ENCODE measurements around the gene GSTM5. TPM values are rescaled to one million over a fixed set of nuclear protein-coding genes. Genes with fewer than 3 reads are reported as not detected.
"Not testable (repeated sequence)": the region's sequence is repeated elsewhere in the genome, so short reads cannot be mapped to it uniquely, and the experiment has no call there.

GSTM5 gene
- 1 to 10 TPM in 2 of 4 donors, under 1 TPM in 1, not detected in 1; 0.38 to 2.6 (median 1.4) TPM for total RNA-seq

DNA sequence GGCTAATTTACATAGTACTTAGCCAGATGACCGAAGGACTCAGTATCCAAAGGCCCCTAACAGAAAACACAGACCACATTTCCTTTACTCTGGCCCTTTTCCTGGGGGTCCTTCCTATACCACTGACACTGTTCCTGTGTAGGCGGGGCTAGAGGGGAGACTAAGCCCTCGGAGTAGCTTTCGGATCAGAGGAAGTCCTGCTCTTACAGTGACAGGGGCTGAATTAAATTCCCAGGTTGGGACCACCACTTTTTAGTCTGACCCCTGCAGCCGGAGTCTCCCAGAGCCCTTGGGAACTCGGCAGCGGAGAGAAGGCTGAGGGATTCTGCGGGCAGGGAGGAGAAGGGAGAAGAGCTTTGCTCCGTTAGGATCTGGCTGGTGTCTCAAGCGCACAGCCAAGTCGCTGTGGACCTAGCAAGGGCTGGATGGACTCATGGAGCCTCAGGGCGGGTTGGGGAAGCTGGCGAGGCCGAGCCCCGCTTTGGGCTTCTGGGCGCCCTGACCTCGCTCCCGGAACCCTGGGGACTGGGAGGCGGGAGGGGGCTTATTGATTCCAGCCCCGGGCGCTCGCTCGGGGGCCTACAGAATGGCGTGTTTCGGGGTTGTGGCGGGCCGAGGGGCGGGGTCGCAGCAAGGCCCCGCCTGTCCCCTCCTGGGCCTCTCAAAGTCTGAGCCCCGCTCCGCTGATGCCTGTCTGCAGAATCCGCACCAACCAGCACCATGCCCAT lies at the start of gene GSTM5:
Gene GSTM5, plus strand, starts transcription at position 659 of the 728 bp plus-strand sequence. Its CDS starts 62 bp downstream, at position 721.
- not testable (repeated sequence) for H3K36me3 ChIP-seq; DNase-seq (ENCODE audit: low spot score in 2 of 2); H3K9me3 ChIP-seq; H3K27ac ChIP-seq; H3K27me3 ChIP-seq
- Histone ChIP-seq H3K4me1 (peaks cover 22% of the 10 kb centered on the region), H3K4me3 (peak within 1 kb of the TSS; percentile 30)
- WGBS: 51% methylated on average over 8 of the region's 33 CpGs

DNA sequence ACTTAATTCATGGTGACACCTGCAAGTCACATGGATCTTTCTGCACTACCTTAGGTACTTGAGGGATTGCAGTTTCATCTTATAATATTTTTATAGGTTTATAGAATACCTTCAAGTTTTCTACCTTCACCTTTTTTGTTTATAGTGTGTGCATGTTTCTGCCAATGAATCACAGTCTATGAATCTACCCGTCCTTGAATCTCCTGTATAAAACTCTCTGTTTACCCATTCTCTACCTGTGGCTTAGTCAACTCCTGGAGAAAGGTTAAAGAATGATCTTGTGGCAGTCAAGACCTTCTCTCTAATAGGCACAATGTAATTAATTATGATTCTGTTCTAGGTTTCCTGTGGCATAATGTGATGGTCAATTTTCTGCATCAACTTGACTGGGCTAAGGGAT lies 47.4 kb upstream of the GSTM5 start:
- no peaks in the 10 kb centered on the region for H3K9me3 ChIP-seq
- no peak overlapping the region for H3K4me3 ChIP-seq
- H3K27ac ChIP-seq: no peak overlapping the region
- H3K36me3 ChIP-seq: peaks cover 9% of the 10 kb centered on the region
- 92% methylated on average over 1 of the region's 1 CpG for WGBS
- no peak for DNase-seq (ENCODE audit: low spot score in 2 of 2)
- no peaks in the 10 kb centered on the region for H3K27me3 ChIP-seq
- no peak for TF ChIP-seq EP300 (IDR thresholded peaks at IDR 0.05)
- no peak for TF ChIP-seq POLR2A (IDR thresholded peaks at IDR 0.05)
- no peak for TF ChIP-seq POLR2AphosphoS5 (IDR thresholded peaks at IDR 0.05)
- TF ChIP-seq, protein P1, sequence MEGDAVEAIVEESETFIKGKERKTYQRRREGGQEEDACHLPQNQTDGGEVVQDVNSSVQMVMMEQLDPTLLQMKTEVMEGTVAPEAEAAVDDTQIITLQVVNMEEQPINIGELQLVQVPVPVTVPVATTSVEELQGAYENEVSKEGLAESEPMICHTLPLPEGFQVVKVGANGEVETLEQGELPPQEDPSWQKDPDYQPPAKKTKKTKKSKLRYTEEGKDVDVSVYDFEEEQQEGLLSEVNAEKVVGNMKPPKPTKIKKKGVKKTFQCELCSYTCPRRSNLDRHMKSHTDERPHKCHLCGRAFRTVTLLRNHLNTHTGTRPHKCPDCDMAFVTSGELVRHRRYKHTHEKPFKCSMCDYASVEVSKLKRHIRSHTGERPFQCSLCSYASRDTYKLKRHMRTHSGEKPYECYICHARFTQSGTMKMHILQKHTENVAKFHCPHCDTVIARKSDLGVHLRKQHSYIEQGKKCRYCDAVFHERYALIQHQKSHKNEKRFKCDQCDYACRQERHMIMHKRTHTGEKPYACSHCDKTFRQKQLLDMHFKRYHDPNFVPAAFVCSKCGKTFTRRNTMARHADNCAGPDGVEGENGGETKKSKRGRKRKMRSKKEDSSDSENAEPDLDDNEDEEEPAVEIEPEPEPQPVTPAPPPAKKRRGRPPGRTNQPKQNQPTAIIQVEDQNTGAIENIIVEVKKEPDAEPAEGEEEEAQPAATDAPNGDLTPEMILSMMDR (IDR thresholded peaks at IDR 0.05): no peak
- peaks cover 20% of the 10 kb centered on the region for H3K4me1 ChIP-seq

DNA sequence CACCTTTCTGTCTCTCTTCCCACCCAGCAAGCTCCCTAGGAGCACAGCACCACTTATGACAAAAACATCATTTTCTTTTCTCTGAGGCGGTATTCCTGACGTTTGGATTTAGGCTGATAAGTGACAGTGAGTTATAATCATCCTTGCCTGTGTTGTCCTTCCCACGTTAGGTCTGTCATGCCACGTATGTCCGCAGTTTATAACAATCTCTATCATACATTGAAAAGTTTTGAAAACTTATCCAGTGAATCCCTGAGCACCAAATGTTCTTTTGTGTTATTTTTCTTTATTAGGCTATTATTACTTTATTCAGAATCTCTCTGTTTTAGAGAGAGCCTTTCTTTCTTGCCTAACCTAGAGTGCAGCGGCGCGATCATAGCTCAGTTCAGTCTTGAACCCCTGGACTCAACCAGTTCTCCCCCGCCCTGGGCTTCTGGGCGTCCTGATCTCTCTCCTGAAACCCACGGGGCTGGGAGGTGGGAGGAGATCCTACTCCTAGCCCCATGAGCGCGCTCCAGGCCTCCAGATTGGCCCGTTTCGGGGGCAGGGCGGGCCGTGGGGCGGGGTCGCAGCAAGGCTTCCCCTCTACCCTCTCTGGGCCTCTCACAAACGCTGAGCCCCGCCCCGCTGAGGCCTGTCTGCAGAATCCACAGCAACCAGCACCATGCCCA lies 44.5 kb upstream of the GSTM5 start, which contains the start of gene GSTM2:
Gene GSTM2, plus strand, starts transcription at position 606 of the 671 bp plus-strand sequence. Its CDS starts 59 bp downstream, at position 665.
- H3K4me3 ChIP-seq: peak within 1 kb of the TSS; percentile 60
- peak; percentile 96 to 98 for DNase-seq (ENCODE audit: low spot score in 2 of 2)

DNA sequence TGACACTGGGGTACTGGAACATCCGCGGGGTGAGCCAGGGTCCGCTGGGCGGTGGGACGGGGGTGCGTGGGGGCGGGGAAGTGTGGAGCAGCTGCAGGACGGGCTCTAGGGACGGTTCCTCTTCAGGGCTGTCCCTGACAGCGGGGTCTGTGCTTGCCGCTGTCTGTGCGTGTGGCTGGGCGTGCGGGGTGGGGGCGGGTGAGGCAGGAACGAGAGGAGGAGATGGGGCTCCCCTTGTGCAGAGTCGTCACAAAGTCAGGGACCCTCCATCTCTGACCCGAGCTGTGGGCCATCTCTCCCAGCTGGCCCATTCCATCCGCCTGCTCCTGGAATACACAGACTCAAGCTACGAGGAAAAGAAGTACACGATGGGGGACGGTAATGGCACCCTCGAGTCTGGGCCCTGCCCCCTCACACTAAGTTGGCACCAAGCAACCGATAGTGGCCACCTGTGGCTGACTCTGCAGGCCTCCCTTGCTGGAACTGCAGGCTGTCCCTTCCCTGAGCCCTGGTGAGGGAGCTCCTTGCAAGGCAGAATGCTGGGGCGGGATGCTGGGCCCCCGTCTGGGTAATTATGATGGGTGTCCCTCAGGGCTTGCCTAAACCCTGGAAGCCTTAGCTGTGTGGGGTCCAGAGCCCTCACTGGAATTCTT lies 43.8 kb upstream of the GSTM5 start:
- Histone ChIP-seq H3K27ac (no peak overlapping the region), H3K4me1 (peaks cover 20% of the 10 kb centered on the region), H3K4me3 (peak overlapping the region; percentile 60), H3K27me3 (no peaks in the 10 kb centered on the region), H3K36me3 (peaks cover 9% of the 10 kb centered on the region), H3K9me3 (no peaks in the 10 kb centered on the region)
- no peak for TF ChIP-seq EP300 (IDR thresholded peaks at IDR 0.05)
- TF ChIP-seq, protein P1 (IDR thresholded peaks at IDR 0.05): no peak
- no peak for DNase-seq (ENCODE audit: low spot score in 2 of 2)
- WGBS: 4% methylated on average over 8 of the region's 26 CpGs

More for the DNA sequence above, 44.5 kb upstream of the GSTM5 start, which contains the start of gene GSTM2:
- H3K27ac ChIP-seq: no peak within 1 kb of the TSS
- no peaks in the 10 kb centered on the region for H3K27me3 ChIP-seq
- no peaks in the 10 kb centered on the region for H3K9me3 ChIP-seq
- TF ChIP-seq POLR2AphosphoS5 (IDR thresholded peaks at IDR 0.05): no peak
- peaks cover 20% of the 10 kb centered on the region for H3K4me1 ChIP-seq
- 10% methylated on average over 13 of the region's 22 CpGs for WGBS
- H3K36me3 ChIP-seq: peaks cover 5% of the 10 kb centered on the region

DNA sequence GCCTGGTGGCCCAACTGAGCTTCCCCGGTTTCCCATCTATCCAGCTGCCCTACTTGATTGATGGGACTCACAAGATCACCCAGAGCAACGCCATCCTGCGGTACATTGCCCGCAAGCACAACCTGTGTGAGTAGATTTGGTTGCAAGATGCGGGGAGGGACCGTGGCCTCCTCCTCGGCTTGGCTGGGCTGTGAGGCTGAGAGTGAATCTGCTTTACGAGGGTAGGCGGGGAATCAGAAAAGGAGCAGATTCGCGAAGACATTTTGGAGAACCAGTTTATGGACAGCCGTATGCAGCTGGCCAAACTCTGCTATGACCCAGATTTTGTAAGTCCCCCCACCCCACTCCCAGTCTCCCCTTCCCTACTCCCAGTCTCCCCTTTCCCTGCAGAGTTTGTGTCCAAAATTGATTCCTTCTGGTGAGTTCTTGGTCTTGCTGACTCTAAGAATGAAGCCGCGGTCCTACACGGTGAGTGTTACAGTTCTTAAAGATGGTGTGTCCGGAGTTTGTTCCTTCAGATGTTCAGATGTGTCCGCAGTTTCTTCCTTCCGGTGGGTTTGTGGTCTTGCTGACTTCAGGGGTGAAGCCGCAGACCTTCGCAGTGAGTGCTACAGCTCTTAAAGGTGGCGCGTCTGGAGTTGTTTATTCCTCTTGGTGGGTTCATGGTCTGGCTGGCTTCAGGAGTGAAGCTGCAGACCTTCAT lies 42.7 kb upstream of the GSTM5 start:
- peaks cover 20% of the 10 kb centered on the region for H3K4me1 ChIP-seq
- DNase-seq (ENCODE audit: low spot score in 2 of 2): no peak
- 91% methylated on average over 22 of the region's 22 CpGs for WGBS
- H3K4me3 ChIP-seq: no peak overlapping the region
- H3K9me3 ChIP-seq: no peaks in the 10 kb centered on the region
- TF ChIP-seq POLR2AphosphoS5 (IDR thresholded peaks at IDR 0.05): no peak
- no peak for TF ChIP-seq POLR2A (IDR thresholded peaks at IDR 0.05)
- TF ChIP-seq, protein P1 (IDR thresholded peaks at IDR 0.05): no peak
- TF ChIP-seq EP300 (IDR thresholded peaks at IDR 0.05): no peak
- peaks cover 9% of the 10 kb centered on the region for H3K36me3 ChIP-seq
- no peak overlapping the region for H3K27ac ChIP-seq
- H3K27me3 ChIP-seq: no peaks in the 10 kb centered on the region

DNA sequence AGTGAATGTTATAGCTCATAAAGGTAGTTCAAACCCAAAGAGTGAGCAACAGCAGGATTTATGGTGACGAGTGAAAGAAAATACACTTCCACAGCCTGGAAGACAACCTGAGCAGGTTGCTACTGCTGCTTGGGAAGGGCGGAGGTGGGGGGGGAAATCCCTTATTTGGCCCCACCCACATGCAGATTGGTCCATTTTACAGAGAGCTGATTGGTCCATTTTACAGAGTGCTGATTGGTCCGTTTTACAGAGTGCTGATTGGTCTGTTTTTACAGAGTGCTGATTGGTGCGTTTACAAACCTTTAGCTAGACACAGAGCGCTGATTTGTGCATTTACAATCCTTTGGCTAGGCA lies 42.1 kb upstream of the GSTM5 start:
- 92% methylated on average over 5 of the region's 5 CpGs for WGBS

More for the DNA sequence above, 42.1 kb upstream of the GSTM5 start:
- DNase-seq (ENCODE audit: low spot score in 2 of 2); H3K27ac ChIP-seq; H3K9me3 ChIP-seq; H3K36me3 ChIP-seq; H3K27me3 ChIP-seq; H3K4me3 ChIP-seq: not testable (repeated sequence)
- H3K4me1 ChIP-seq: peaks cover 20% of the 10 kb centered on the region

Data from suprapubic skin (tissue), 4 donors.